Ascending aorta (tissue), 2 donors: ENCODE measurements around the gene COMMD10. TPM values are rescaled to one million over a fixed set of nuclear protein-coding genes. Genes with fewer than 3 reads are reported as not detected.

Experiments used
- DNase-seq, 2 donors: peaks; one replicate each; pipeline ENCODE4 v3.0.0-alpha.2; 2019; ENCODE audit warnings: low spot score in 2 of 2
- H3K27ac ChIP-seq, 2 donors: fragments of 200-600 bp; sonication (generic); one replicate each; pipeline ENCODE4 v1.5.1; 2016 to 2017; ENCODE audit warnings: mild to moderate bottlenecking in 1 of 2
- H3K27me3 ChIP-seq: fragments of 200-600 bp; sonication (generic); one replicate; pipeline ENCODE4 v1.5.1; 2017
- H3K36me3 ChIP-seq, 2 donors: fragments of 200-600 bp; sonication (generic); one replicate each; pipeline ENCODE4 v1.5.1; 2016
- H3K4me1 ChIP-seq, 2 donors: fragments of 200-600 bp; sonication (generic); one replicate each; pipeline ENCODE4 v1.5.1; 2016 to 2017; ENCODE audit warnings: mild to moderate bottlenecking in 1 of 2
- H3K4me3 ChIP-seq, 2 donors: fragments of 200-600 bp; sonication (generic); one replicate each; pipeline ENCODE4 v1.5.1; 2016 to 2017; ENCODE audit warnings: mild to moderate bottlenecking in 1 of 2
- H3K9me3 ChIP-seq, 2 donors: fragments of 200-600 bp; sonication (generic); one replicate each; pipeline ENCODE4 v1.5.1; 2016
- CTCF ChIP-seq, 3 experiments: fragments of 200-600 bp in 2 of 3; fragments of 450-650 bp in 1 of 3; sonication (generic) in 2 of 3; IDR thresholded peaks; one replicate each; pipeline ENCODE4 v1.5.1; 2016 to 2019; ENCODE audit warnings: antibody characterized with exemption in 3 of 3, mild to moderate bottlenecking in 1 of 3, moderate library complexity in 1 of 3
- intact Hi-C: fragments of 100-400 bp; cut with DNase I; formaldehyde crosslinking; loops from one replicate; pipeline ENCODE4 v1.15.1; 2023
- total RNA-seq: library from RNA; depleted of rRNA; stranded (reverse); fragments of >200 nt; gene quantifications from one replicate; pipeline ENCODE4 v1.1.0, GENCODE V29; 2016

COMMD10 gene
- total RNA-seq, 1 donor from 2014 or later, result 25.0 TPM

- no peaks in the 10 kb centered on the region for H3K27me3 ChIP-seq
- TF ChIP-seq CTCF (IDR thresholded peaks at IDR 0.05), result no peak
Observed at GRCh38 chr5:116133281-116133680, 48.5 kb downstream of the COMMD10 start.

GRCh38 chr5:116135344-116135743, 50.5 kb downstream of the COMMD10 start:
- Histone ChIP-seq H3K27me3 (no peaks in the 10 kb centered on the region), H3K36me3 (no peaks in the 10 kb centered on the region), H3K27ac (no peak overlapping the region), H3K4me1 (no peaks in the 10 kb centered on the region), H3K9me3 (no peaks in the 10 kb centered on the region), H3K4me3 (no peak overlapping the region)
- DNase-seq, result no peak
- TF ChIP-seq CTCF (IDR thresholded peaks at IDR 0.05), result no peak
- intact Hi-C loops, result no loop called here

More at GRCh38 chr5:116133281-116133680, 48.5 kb downstream of the COMMD10 start:
- Histone ChIP-seq H3K4me1 (no peaks in the 10 kb centered on the region), H3K4me3 (no peak overlapping the region), H3K27ac (no peak overlapping the region), H3K36me3 (no peaks in the 10 kb centered on the region), H3K9me3 (no peaks in the 10 kb centered on the region)
- intact Hi-C loops, result no loop called here
- no peak for DNase-seq

- Histone ChIP-seq H3K4me1 (no peaks in the 10 kb centered on the region), H3K9me3 (no peaks in the 10 kb centered on the region), H3K27me3 (no peaks in the 10 kb centered on the region), H3K27ac (no peak overlapping the region), H3K4me3 (no peak overlapping the region), H3K36me3 (no peaks in the 10 kb centered on the region)
- TF ChIP-seq CTCF (IDR thresholded peaks at IDR 0.05), result peak; percentile 36 to 80 (median 68)
- intact Hi-C loops, result no loop called here
- no peak for DNase-seq
Observed at GRCh38 chr5:116137544-116138378, 52.9 kb downstream of the COMMD10 start.

GRCh38 chr5:116142495-116142894, 57.7 kb downstream of the COMMD10 start:
- H3K9me3 ChIP-seq, result no peaks in the 10 kb centered on the region
- DNase-seq, result no peak
- no peaks in the 10 kb centered on the region for H3K4me1 ChIP-seq
- TF ChIP-seq CTCF (IDR thresholded peaks at IDR 0.05), result no peak
- H3K4me3 ChIP-seq, result no peak overlapping the region
- intact Hi-C loops, result no loop called here
- no peak overlapping the region for H3K27ac ChIP-seq
- no peaks in the 10 kb centered on the region for H3K27me3 ChIP-seq
- no peaks in the 10 kb centered on the region for H3K36me3 ChIP-seq

- no peaks in the 10 kb centered on the region for H3K36me3 ChIP-seq
- DNase-seq, result no peak
- H3K9me3 ChIP-seq, result no peaks in the 10 kb centered on the region
- H3K4me3 ChIP-seq, result no peak overlapping the region
- intact Hi-C loops, result no loop called here
- H3K27me3 ChIP-seq, result no peaks in the 10 kb centered on the region
- no peak overlapping the region for H3K27ac ChIP-seq
- H3K4me1 ChIP-seq, result no peaks in the 10 kb centered on the region
- TF ChIP-seq CTCF (IDR thresholded peaks at IDR 0.05), result no peak
Observed at GRCh38 chr5:116144103-116144502, 59.3 kb downstream of the COMMD10 start.
